HG02884 (cell line): ENCODE data around the gene EPM2A.

ENCODE experiments used
- ATAC-seq: cut with Tn5 transposase; IDR thresholded peaks from one replicate; pipeline ENCODE4 v1.9.1; 2021; ENCODE audit warnings: mild to moderate bottlenecking, moderate library complexity; ENCODE audit not compliant: unreplicated experiment

Gene EPM2A

DNA sequence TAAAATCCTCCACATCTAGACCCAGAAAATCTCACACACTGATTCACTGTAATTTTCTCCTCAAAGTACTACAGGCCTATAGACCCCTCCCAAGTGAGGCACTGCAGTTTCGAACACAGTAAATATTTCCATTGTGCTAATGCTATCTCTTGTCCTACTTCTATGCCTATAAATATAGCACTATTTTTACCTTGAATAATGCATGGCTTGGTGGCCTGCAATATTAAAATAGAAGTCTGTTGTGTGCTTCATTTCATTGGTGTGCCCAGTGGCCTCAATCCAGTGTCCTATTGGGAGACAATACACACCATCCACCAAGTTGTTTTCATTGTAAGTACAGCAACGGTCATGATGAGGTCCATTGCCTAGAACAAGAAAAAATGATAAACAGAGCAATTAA is 49.4 kb downstream of the EPM2A start:
- no peak for ATAC-seq

DNA sequence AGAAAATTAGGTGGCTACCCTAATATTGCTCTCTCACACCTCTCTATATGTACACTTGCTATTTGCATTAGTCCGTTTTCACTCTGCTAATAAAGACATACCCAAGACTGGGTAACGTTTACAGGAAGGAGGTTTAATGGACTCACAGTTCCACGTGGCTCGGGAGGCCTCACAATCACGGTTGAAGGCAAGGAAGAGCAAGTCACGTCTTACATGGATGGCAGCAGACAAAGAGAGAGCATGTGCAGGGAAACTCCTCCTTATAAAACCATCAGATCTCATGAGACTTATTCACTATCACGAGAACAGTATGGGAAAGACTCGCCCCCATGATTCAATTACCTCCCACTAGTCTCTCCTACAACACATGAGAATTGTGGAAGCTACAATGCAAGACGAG is 53.4 kb downstream of the EPM2A start:
- no peak for ATAC-seq

DNA sequence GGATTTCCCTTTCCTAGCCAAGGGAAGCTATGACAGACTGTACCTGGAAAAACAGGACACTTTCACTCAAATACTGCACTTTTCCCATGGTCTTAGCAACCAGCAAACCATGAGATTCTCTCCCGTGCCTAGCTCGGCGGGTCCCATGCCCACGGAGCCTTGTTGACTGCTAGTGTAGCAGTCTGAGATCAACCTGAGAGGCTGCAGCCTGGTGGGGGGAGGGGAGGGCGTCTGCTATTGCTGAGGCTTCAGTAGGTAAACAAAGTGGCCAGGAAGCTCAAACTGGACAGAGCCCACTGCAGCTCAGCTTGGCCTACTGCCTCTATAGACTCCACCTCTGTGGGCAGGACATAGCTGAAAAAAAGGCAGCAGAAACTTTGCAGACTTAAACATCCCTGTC is 61.8 kb downstream of the EPM2A start:
- ATAC-seq = no peak

DNA sequence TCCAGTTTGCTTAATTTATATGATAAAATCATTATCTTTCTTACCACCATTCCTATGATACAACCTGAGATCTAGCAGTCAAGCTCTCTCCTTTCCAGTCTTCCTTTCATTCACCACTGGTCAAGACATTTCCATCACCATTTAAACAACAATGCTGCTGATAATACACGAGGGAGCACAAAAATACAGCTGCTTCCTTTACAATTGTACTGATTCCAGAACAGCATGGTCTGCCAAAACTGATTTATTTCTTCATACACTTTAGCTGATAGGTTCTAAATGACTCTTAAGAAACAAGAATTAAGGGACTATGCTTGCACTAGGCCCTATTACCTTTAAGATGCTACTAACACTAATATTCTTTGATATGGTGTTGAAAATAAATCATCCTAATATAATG is 65.0 kb downstream of the EPM2A start:
- no peak for ATAC-seq

DNA sequence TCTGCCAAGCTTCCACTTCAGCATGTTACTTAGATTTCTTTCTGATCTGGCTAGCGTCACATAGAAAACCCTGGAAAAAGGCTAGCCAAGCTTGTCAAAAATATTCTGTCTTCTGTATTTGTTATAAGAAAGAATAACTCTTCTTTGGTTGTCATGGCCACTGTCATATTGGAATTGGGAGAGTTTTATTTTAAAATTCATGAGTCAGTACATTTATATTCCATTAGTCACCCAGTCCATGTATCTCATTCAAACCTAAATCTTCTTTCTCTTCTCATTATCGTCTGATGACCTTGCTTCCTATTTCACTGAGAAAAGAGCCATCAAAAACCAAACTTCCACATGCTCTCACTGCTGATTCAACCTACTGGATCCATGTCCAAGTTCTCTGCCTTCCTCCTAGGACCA is 65.7 kb downstream of the EPM2A start:
- ATAC-seq = no peak

DNA sequence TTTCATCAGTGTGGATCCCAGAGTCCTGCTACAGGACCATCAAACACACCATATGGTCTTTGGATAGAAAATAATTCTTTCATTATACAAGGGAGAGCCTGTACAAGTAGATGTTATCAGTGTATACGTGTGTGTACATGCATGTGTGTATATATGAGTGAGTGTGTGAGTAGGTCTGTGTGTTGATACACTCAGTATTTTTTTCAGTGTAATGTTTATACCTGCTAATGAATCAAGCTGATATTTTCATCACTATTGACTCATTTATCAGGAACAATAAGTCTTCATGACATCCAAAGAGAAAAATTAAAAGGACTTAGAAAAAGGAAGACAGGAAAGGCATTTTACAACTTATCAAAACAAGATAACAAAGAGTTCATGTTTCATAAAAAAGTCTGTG is 66.5 kb downstream of the EPM2A start:
- ATAC-seq = no peak

DNA sequence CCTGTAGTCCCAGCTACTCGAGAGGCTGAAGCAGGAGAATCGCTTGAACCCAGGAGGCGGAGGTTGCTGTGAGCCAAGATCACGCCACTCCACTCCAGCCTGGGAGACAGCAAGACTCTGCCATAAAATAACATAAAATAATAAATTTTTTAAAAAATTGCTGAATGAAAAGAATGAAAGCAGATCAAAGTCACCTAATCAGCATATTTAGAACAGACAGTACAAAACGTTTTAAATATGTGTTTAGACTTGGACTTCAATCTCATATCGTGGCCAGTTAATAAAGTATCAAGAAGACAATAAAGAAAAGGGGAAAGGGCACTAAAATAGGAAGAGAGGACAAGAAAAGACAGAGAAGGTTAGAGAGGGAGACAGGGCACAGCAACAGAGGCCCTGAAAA is 74.6 kb downstream of the EPM2A start:
- no peak for ATAC-seq

DNA sequence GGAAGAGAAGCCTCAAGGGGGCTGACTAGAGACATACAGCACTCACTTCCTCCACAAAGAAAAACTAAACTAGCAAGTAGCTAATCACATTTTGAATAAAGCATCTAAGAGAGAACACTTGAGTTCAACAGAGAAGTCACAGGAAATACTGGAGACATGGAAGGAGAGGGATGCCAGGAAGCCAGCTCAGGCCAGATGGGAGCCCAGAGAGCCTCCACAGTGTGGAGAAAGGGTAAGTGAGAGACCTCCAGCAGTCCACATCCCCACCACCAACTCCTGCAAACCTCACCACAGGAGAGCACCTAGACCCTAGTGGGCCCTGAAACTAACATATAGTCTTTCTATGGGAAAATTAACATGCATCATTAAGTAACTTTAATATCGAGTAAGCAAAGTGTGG is 79.2 kb downstream of the EPM2A start:
- no peak for ATAC-seq

DNA sequence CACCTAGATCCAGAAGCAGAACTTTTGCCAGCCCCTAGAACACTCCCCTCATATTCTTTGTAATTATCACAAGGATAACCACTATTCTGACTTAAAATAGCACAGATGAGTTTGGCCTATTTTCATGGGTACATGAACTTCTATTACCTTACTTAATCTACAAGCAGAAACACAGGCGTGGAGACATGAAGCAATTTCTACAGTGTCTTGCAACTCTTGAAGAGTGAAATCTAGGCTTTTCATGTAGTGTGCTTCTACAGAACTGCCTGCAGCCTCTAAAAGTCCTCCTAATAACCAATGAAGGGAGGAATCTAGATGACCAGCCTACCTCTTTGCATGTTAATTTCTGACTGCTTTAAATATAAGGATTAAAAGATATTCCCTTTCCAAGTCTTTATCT is 82.7 kb downstream of the EPM2A start:
- no peak for ATAC-seq

DNA sequence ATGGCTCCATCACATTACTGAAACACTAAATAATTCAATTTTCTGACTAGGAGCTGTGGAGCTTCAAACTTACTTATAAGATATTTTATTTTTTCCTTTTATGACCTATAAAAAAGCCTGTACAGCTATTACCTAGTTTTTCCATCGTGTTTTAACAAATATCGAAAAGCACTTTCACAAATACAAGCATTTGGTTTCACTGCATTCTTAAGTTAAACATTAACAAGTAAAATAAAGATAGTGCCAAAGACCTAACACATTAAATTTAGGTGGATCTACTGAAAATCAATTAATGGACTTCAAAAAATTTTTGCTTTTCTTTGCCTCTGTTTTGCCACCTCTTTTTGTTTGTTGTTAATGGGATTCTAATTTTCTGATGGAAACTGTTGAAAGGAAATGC is 83.3 kb downstream of the EPM2A start:
- no peak for ATAC-seq

DNA sequence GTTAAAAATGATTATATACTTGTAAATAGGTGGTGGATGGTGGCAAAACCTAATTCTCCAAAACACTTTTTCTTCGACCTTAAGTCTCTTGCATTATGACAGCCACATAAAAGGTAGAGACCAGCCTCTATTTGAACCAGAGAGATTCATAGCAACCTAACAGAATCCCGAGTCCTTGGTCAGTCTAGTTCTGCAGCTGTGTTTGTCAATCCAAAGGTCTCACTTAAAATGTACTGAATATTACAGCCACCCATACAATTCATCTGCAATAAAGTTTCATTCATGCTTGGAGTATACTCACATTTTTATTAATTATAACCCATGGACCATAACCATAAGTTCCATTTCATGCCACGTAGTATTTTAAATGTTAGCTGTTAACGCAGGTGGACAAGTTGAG is 87.2 kb downstream of the EPM2A start:
- ATAC-seq = no peak

DNA sequence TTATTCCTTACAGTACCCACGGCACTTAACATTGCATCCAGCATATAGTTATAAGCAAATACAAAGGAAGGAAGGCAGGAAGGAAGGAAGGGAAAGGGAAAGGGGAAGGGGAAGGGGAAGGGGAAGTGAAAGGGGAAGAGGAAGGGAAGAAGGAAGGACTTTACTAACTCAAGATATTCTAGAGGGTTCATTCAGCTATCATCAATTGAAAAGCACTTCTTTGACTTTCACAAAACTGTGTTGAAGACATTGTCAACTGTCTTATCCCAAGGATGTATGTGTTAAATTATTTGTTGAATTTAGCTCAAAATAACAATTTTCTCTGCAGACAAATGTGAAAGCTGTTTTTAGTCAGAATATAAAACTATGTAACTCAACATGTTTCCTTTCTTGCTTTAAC is 87.7 kb downstream of the EPM2A start:
- no peak for ATAC-seq

DNA sequence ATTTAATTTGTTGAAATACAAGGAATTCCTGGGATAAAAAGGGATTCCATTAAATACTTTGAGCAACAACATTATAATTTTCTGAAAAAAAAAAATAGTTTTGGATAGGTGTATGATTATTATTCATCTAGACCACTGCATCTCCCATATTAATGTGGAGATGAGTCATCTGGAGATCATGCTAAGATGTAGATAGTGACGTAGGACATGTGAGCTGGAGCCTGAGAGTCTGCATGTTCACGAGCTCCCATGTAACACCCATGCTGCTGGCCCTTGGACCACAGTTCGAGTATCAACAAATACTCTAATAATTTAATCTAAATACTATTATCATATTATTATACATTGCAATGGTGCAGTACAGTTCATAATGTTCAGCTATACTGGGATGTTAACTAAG is 91.6 kb downstream of the EPM2A start:
- ATAC-seq = no peak

DNA sequence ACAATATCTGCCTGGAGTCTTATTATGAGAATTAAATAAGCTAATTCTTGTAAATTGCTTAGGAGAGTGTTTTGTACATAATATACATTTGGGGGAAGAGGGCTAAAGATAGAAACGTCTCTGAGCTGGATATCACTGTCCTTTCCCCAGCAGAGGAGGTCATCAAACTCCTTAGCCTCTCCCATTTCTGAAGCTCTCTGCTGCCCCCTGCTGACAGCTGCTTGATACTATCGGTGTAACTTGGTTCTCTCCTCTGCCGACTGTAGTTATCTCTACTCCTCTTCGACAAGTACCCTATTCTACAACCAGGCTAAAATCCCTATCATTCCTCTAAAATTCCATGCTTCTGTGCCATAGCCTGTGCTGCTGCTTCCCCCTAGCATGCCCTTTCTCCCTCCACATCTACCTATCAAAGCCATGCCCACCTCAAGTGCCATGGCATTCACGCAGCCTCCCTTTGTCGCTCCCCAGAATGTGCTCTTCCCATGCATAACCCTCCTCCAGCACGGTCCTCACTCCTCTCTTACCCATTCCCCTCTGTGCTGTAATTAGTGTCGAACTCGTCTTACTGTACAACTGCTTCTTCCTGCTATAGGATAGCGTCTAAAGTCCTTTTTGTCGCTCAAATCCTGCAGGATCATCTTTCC is 101.2 kb downstream of the EPM2A start:
- peak; percentile 97 for ATAC-seq

DNA sequence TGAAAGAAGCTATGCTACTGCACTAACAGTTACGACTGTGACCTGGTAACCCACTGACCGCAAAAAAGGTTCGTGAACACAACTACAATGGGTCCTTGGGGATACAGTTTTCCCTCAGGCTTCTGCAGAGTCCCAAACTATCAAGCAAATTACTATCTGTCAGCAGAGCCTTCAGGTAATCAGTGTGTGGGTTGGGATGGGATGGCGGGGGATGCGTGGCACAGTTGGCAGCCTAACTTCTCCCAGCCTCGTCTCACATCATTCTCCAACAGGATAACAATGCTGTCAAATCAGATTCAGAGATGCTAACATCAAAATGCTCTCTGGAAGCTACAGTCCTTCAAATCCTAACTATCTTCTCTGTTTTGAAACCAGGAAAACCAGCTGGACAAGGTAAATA is 102.3 kb downstream of the EPM2A start:
- no peak for ATAC-seq

DNA sequence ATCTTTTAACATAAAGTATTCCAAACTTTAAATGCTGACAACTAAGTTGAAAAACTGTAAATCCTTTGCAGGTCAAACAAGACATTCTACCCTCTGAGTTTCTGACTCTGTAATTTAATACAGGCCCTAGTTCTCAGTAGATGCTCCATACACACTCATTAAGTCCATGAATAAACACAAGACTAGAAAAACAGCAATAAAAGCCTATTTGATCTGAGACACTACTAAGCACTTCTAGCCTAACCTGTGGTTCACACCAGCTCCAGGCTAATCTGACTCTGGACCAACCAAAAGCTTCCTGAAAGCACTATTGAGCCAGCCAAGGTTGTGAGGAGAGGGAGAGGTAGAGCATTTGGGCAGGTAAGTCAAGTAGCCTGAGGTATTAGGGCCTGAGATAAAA is 103.9 kb downstream of the EPM2A start:
- ATAC-seq = no peak

DNA sequence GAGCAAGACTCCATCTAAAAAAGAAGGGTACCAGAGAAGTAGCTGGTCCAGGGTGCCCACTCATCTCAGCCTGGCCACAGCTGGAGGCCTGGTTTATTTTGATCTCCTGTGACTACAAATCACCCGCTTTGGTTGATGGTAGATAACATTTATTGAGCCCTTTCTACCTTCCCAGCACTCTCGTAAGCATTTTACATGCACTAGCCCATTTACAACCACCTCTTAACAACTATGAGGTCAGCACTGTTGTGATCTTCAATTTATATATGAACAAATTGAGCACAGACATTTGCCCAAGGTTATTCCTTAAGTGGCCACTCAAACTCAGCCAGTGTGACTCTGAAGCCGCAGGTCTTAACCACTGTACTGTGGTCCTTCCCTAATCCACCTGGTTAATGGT is 104.7 kb downstream of the EPM2A start:
- ATAC-seq = no peak

DNA sequence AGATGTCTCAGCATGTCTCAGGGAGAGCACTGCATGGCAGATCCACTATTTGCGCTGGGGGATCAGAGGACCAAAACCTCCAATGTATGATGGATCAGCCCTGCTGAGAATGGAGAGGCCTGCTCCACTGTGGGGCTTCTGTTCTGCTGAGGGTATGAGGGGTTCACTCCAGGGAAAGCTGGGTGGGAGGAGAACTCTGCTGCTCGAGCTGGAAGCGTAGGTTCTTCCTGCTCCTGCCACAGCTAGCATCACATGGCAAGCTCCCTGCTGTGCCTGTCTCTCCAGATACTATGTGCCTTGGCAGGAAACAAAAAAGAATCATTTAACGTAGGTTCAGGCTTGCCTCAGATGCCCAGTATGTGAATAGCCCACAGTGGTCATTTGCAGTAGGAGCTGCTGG is 105.8 kb downstream of the EPM2A start:
- ATAC-seq = no peak

DNA sequence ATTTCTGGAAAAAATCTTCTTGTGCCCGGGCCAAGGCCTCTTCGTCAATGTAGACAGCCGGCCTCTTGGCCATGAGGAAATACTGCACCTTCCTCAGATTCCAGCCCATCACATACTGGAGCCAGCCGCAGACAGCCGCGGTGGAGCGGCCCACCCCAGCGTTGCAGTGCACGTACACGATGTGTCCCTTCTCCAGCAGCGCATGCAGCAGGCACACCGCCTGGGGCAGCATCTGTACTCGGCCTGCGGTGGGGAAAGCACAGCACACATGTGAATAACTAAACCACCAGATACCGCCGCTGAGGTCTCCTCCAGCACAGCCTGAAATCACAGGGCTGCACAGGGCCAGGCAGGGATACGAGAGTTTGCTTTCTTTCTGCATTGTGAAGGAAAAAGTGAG is 107.9 kb downstream of the EPM2A start:
- ATAC-seq = no peak

DNA sequence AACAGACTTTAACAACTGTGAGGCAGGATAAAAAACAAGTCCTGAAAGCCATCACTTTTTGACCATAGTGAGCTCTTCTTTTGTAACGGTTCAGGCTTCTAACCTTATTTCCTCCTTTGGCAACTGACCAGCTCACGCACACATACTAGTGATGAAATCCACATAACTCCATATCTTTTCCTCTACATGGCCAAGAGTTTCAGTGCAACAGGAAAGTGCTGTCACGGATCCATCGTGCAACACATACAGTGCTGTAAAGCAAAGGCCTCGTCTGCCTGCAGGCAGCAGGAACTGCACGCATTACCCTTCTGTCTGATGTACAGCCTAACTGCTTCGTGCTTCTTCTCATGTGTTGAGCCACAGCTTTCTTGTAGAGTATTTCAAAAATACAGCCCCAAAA is 108.5 kb downstream of the EPM2A start:
- ATAC-seq = no peak

DNA sequence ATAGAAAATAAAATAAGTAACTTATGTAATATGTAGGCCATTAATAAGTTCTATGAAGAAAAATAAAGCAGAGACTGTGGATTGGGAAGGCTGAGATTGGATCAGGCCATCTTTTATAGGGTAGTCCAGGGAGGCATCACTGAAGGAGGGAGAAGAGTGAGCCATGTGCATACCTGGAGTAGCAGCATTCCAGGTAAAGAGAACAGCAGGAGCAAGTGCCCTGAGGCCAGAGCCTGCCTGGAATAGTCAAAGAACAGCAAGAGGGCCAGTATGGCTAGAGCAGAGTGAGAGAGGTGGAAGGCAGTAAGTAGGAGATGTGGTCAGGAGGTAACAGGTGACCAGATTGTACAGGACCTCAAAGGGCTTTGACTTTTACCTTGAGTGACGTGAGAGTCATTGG is 112.1 kb downstream of the EPM2A start:
- no peak for ATAC-seq

DNA sequence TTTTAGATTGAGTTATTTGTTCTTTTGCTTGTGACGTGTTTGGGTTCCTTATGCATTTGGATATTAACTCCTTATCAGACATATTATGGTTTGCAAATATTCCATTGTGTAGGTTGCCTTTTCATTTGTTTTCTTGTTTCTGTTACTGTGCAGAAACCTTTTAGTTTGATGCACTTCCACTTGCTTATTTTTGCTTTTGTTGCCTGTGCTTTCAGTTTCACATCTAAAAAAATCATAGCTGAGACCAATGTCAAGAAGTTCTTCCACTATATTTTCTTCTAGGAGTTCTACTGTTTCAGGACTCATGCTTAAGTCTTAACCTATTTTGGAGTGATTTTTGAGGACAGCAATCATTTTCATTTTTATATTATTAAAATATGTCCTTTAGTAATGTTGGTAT is 113.5 kb downstream of the EPM2A start:
- ATAC-seq = peak; percentile 69

DNA sequence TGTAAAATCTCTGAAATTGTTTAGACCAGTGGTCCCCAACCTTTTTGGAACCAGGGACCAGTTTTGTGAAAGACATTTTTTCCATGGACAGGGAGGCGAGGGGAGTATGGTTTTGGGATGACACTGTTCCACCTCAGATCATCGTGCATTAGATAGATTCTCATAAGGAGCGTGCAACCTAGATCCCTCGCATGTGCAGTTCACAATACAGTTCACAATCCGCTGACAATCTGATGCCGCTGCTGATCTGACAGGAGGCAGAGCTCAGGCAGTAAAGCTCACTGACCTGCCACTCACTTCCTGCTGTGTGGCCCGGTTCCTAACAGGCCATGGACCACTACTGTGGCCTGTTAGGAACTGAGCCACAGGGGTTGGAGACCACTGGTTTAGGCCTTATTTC is 115.2 kb downstream of the EPM2A start:
- ATAC-seq = no peak

DNA sequence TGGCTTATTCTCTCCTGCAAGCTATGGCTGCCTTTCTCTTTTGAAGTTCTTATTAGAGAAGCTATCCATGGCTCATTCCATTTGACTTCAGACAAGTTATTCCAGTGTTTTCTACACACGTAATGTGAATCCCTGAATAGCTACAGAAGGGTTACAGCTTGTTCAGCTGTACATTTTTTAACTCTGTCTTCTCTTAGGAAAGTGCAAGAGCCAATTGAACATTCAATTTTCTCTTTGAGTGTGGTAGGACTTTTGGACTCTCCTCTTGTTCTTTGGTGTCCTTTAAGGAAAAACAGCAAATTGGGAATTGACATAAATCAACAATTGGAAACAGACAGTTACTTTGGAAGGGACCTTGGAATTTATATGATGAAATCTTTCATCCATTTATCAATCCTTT is 125.8 kb downstream of the EPM2A start:
- no peak for ATAC-seq
